OCI-LY7 (cell line): ENCODE results near the gene GRIP1. TPM values are rescaled to one million over a fixed set of nuclear protein-coding genes. Genes with fewer than 3 reads are reported as not detected.

ENCODE experiments used
- BruUV-seq: library from RNA; stranded (reverse); fragments of 400-500 nt; replicated peaks from 2 replicates; lab custom pipeline; 2021; lab: Mats Ljungman, UMichigan
- CTCF ChIA-PET: fragments of 300-600 bp; sonication (Branson Sonifier 250); formaldehyde crosslinking; loops from one replicate; lab custom pipeline; 2022; ENCODE audit warnings: antibody characterized with exemption; ENCODE audit not compliant: unreplicated experiment; lab: Charles Lee
- POLR2A ChIA-PET: fragments of 300-600 bp; sonication (Branson Sonifier 250); formaldehyde crosslinking; loops from one replicate; lab custom pipeline; 2022; ENCODE audit warnings: antibody characterized with exemption; lab: Charles Lee
- DNase-seq: peaks from one replicate; pipeline ENCODE4 v3.0.0-alpha.2; 2015; ENCODE audit warnings: low spot score
- H2AFZ ChIP-seq: fragments of 200-600 bp; sonication (generic), shearing (Covaris generic); 2 replicates; pipeline ENCODE4 v1.6.1; 2014; ENCODE audit warnings: mild to moderate bottlenecking, antibody characterized with exemption, low read length, moderate library complexity
- H3K27ac ChIP-seq: fragments of 200-600 bp; sonication (generic); 2 replicates; pipeline ENCODE4 v1.5.1; 2014; ENCODE audit warnings: mixed run types, low read depth, mild to moderate bottlenecking, moderate library complexity, low read length, inconsistent platforms; ENCODE audit not compliant: poor library complexity, severe bottlenecking
- H3K36me3 ChIP-seq: fragments of 200-600 bp; sonication (generic); 2 replicates; pipeline ENCODE4 v1.6.1; 2014; ENCODE audit warnings: mild to moderate bottlenecking, antibody characterized with exemption, low read length, moderate library complexity, mixed read lengths; ENCODE audit not compliant: insufficient read depth
- H3K4me1 ChIP-seq: fragments of 200-600 bp; sonication (generic); 2 replicates; pipeline ENCODE4 v1.5.1; 2014; ENCODE audit warnings: mild to moderate bottlenecking, low read length; ENCODE audit not compliant: insufficient read depth, poor library complexity, severe bottlenecking
- H3K4me2 ChIP-seq: fragments of 200-600 bp; sonication (generic); 2 replicates; pipeline ENCODE4 v1.6.1; 2014; ENCODE audit warnings: mild to moderate bottlenecking, low read length
- H3K4me3 ChIP-seq: fragments of 200-600 bp; sonication (generic); 2 replicates; pipeline ENCODE4 v1.5.1; 2014; ENCODE audit warnings: mild to moderate bottlenecking, low read depth, low read length; ENCODE audit not compliant: poor library complexity, severe bottlenecking
- H3K79me2 ChIP-seq: fragments of 200-600 bp; sonication (generic); 2 replicates; pipeline ENCODE4 v1.6.1; 2016; ENCODE audit warnings: low read depth, mild to moderate bottlenecking, low read length, moderate library complexity, mixed read lengths; ENCODE audit not compliant: insufficient read depth
- H3K9me2 ChIP-seq: fragments of 200-600 bp; sonication (generic); 2 replicates; pipeline ENCODE4 v1.6.1; 2016; ENCODE audit warnings: mild to moderate bottlenecking, low read length, mixed read lengths; ENCODE audit not compliant: insufficient read depth
- H3K9me3 ChIP-seq: fragments of 200-600 bp; sonication (generic); 2 replicates; pipeline ENCODE4 v1.6.1; 2014; ENCODE audit warnings: mild to moderate bottlenecking, mixed run types, low read length, mixed read lengths
- H4K20me1 ChIP-seq: fragments of 200-600 bp; sonication (generic); 2 replicates; pipeline ENCODE4 v1.6.1; 2014; ENCODE audit warnings: mild to moderate bottlenecking, antibody characterized with exemption, low read length, moderate library complexity, mixed read lengths; ENCODE audit not compliant: insufficient read depth
- CTCF ChIP-seq: fragments of 200-600 bp; sonication (generic); conservative IDR thresholded peaks from 2 replicates; pipeline ENCODE4 v1.5.1; 2014; ENCODE audit warnings: mild to moderate bottlenecking, antibody characterized with exemption, low read length, moderate library complexity, mixed read lengths
- EZH2phosphoT487 ChIP-seq: fragments of 200-600 bp; sonication (generic); IDR thresholded peaks from 2 replicates; pipeline ENCODE4 v1.6.1; 2018; ENCODE audit warnings: low read depth, borderline replicate concordance, mild to moderate bottlenecking, mixed run types, antibody characterized with exemption, low read length, moderate library complexity, mixed read lengths
- intact Hi-C: fragments of 100-400 bp; cut with micrococcal nuclease; formaldehyde crosslinking; loops from one replicate; pipeline ENCODE4 v1.10.0; 2022; ENCODE audit not compliant: unreplicated experiment
- total RNA-seq, 2 experiments: library from RNA; depleted of rRNA in 1 of 2; stranded (reverse); fragments of >200 nt in 1 of 2; shearing (Covaris generic) in 1 of 2; gene quantifications; 2 replicates each; pipeline ENCODE4 v1.2.3, GENCODE V29; 2014 to 2022

Gene GRIP1
- total RNA-seq, 2 experiments from 2014 or later, result 4.1 to 7.6 TPM

DNA sequence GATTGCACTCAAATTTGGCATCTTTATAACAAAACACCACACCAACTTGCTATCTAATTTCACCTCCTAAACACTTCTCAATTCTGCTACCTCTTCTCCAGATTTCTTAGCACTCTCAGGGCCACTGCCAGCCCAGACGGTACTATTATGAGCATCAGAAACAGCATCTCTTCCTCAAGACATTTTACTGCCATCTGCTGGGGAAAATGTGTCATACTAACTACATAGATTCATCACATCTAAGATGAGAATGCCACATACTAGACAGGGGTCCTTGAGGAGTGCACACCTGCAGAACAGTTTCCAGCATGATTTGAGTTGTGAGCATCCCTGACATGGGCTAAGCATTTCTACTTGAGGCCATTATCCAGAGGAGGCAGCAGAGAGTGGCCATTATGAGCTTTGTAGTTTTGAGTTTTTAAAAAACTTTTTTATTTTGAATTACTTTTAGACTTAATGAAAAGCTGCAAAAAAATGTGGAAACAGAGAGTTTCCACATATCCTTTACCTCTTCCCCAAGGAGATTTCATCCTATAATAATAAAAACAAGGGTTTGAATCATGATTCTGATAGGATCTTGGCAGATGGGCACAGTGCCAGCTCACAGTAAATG is 15.1 kb upstream of the GRIP1 start:
- POLR2A ChIA-PET, result interaction anchor here (1.1 to 3.1 kb wide), 4 partner anchors 13 to 155 kb away, joined by 4 to 20 read pairs (median 6); no protein-coding TSS in a partner anchor
- peaks cover 53% of the 10 kb centered on the region for H3K4me1 ChIP-seq

DNA sequence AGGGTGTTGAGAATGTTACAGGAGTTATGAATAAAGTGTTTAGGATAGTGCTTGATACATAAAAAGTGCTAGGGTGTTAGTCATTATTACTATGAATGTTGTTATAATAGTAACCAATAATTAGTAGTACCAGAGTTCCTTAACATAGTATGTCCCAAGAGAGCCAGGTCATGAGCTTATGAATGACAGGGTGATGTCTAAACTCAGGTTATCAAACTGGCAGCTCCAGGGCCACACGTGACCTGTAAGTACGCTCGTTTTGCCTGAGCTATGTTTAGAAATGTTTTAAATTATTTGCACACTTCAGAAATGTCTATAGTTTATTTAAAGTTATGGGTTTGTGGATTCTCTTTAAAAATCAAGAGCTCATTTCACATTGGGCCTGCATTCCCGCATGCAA is 14.1 kb upstream of the GRIP1 start:
- Histone ChIP-seq H2AFZ (peak overlapping the region; percentile 77; the same call in 1 of the 2 replicates), H3K4me3 (no peak overlapping the region), H3K79me2 (no peaks in the 10 kb centered on the region), H3K9me2 (no peaks in the 10 kb centered on the region), H3K27ac (peak overlapping the region; percentile 44), H3K9me3 (no peaks in the 10 kb centered on the region), H3K36me3 (no peaks in the 10 kb centered on the region), H3K4me1 (peaks cover 62% of the 10 kb centered on the region), H3K4me2 (peak overlapping the region; percentile 44), H4K20me1 (no peaks in the 10 kb centered on the region)
- intact Hi-C loops, result no loop called here
- CTCF ChIA-PET, result interaction anchor here (1.3 to 1.4 kb wide), 3 partner anchors 51 to 340 kb away, joined by 3 to 8 read pairs (median 3); no protein-coding TSS in a partner anchor
- BruUV-seq, result no TSS peak
- TF ChIP-seq EZH2phosphoT487, result no peak
- no peak for TF ChIP-seq CTCF
- POLR2A ChIA-PET, result interaction anchor here (0.6 to 3.1 kb wide), 19 partner anchors 9 to 1880 kb away, joined by 3 to 20 read pairs (median 3); partner anchors contain the start of gene HELB
- no peak for DNase-seq

More for the DNA sequence above, 15.1 kb upstream of the GRIP1 start:
- CTCF ChIA-PET, result no interaction called here
- TF ChIP-seq CTCF, result peak; percentile 90
- no peak for TF ChIP-seq EZH2phosphoT487
- H3K9me3 ChIP-seq, result peaks cover 5% of the 10 kb centered on the region; the same call in 1 of the 2 replicates
- H3K4me2 ChIP-seq, result peak overlapping the region; percentile 44
- H3K79me2 ChIP-seq, result no peaks in the 10 kb centered on the region
- H3K36me3 ChIP-seq, result no peaks in the 10 kb centered on the region
- H2AFZ ChIP-seq, result peak overlapping the region; percentile 77; the same call in 1 of the 2 replicates
- peak; percentile 94 for DNase-seq
- H3K9me2 ChIP-seq, result no peaks in the 10 kb centered on the region
- intact Hi-C loops, result loop anchor here (1.0 to 2.0 kb wide), 4 partner anchors 78 to 459 kb away; no protein-coding TSS in a partner anchor
- no peaks in the 10 kb centered on the region for H4K20me1 ChIP-seq
- peak overlapping the region; percentile 44 for H3K27ac ChIP-seq
- BruUV-seq, result no TSS peak
- no peak overlapping the region for H3K4me3 ChIP-seq
